Subcutaneous abdominal adipose tissue (tissue), 5 donors: ENCODE measurements around the gene ARL10.
A peak's percentile ranks its signal among the peaks of the same experiment; 100 is the strongest.

Experiments used
- H3K27ac ChIP-seq: one replicate; pipeline ENCODE4 v1.7.0; 2013; ENCODE audit warnings: low read depth, mild to moderate bottlenecking, inconsistent platforms, low read length, moderate library complexity
- H3K27me3 ChIP-seq, 5 donors: one replicate each; pipeline ENCODE4 v1.7.0; 2013; ENCODE audit warnings: low read length in 5 of 5, inconsistent platforms in 1 of 5; ENCODE audit not compliant: control insufficient read depth in 5 of 5, insufficient read depth in 4 of 5
- H3K36me3 ChIP-seq, 5 donors: one replicate each; pipeline ENCODE4 v1.7.0; 2013; ENCODE audit warnings: low read length in 5 of 5; ENCODE audit not compliant: control insufficient read depth in 5 of 5, insufficient read depth in 5 of 5
- H3K4me1 ChIP-seq, 5 donors: one replicate each; pipeline ENCODE4 v1.7.0; 2013; ENCODE audit warnings: low read length in 5 of 5, mild to moderate bottlenecking in 3 of 5, moderate library complexity in 1 of 5; ENCODE audit not compliant: control insufficient read depth in 5 of 5, insufficient read depth in 5 of 5
- H3K4me3 ChIP-seq, 5 donors: one replicate each; pipeline ENCODE4 v1.7.0; 2013; ENCODE audit warnings: low read length in 5 of 5, low read depth in 1 of 5
- H3K9ac ChIP-seq, 5 donors: one replicate each; pipeline ENCODE4 v1.7.0; 2013; ENCODE audit warnings: low read length in 5 of 5, mild to moderate bottlenecking in 4 of 5, moderate library complexity in 3 of 5
- H3K9me3 ChIP-seq, 5 donors: one replicate each; pipeline ENCODE4 v1.7.0; 2013; ENCODE audit warnings: low read length in 5 of 5; ENCODE audit not compliant: control insufficient read depth in 5 of 5
- donor health status: healthy.
- donor health status: healthy.
- donor health status: healthy.
- donor health status: healthy.
- donor health status: healthy.

The ARL10 gene

GRCh38 chr5:176410486-176411180 lies 45.3 kb downstream of the ARL10 start:
- Histone ChIP-seq H3K9me3 (no peaks in the 10 kb centered on the region), H3K27me3 (no peaks in the 10 kb centered on the region), H3K36me3 (peaks cover 0 to 27% (median 23%) of the 10 kb centered on the region in 5 donors), H3K27ac (no peak overlapping the region), H3K4me1 (peaks cover 5 to 52% (median 47%) of the 10 kb centered on the region in 5 donors), H3K9ac (no peak overlapping the region), H3K4me3 (no peak overlapping the region)

GRCh38 chr5:176412517-176413254 lies 47.4 kb downstream of the ARL10 start:
- H3K36me3 ChIP-seq: peaks cover 0 to 8% (median 8%) of the 10 kb centered on the region in 5 donors
- H3K9me3 ChIP-seq: no peaks in the 10 kb centered on the region
- H3K4me3 ChIP-seq: no peak overlapping the region
- peak overlapping the region in 2 of 5 donors; percentile 34 to 44 for H3K9ac ChIP-seq
- H3K27me3 ChIP-seq: no peaks in the 10 kb centered on the region
- no peak overlapping the region for H3K27ac ChIP-seq
- peaks cover 8 to 53% (median 46%) of the 10 kb centered on the region in 5 donors for H3K4me1 ChIP-seq

GRCh38 chr5:176413255-176413565 lies 47.9 kb downstream of the ARL10 start:
- Histone ChIP-seq H3K9me3 (no peaks in the 10 kb centered on the region), H3K27ac (no peak overlapping the region), H3K4me3 (no peak overlapping the region), H3K27me3 (no peaks in the 10 kb centered on the region), H3K9ac (peak overlapping the region in 2 of 5 donors; percentile 34 to 44), H3K36me3 (peaks cover 0 to 8% (median 6%) of the 10 kb centered on the region in 5 donors), H3K4me1 (peaks cover 8 to 49% (median 42%) of the 10 kb centered on the region in 5 donors)

- no peak overlapping the region for H3K27ac ChIP-seq
- H3K4me1 ChIP-seq: peaks cover 8 to 49% (median 42%) of the 10 kb centered on the region in 5 donors
These were observed 48.5 kb downstream of the ARL10 start for GRCh38 chr5:176413709-176414191.

GRCh38 chr5:176414704-176415103 lies 49.4 kb downstream of the ARL10 start:
- Histone ChIP-seq H3K9me3 (no peaks in the 10 kb centered on the region), H3K4me3 (peak overlapping the region in 2 of 5 donors; percentile 83 to 88), H3K36me3 (peaks cover 0 to 6% (median 4%) of the 10 kb centered on the region in 5 donors), H3K4me1 (peaks cover 8 to 49% (median 42%) of the 10 kb centered on the region in 5 donors), H3K27me3 (no peaks in the 10 kb centered on the region), H3K9ac (peak overlapping the region in 4 of 5 donors; percentile 26 to 97 (median 74)), H3K27ac (no peak overlapping the region)

More at GRCh38 chr5:176413709-176414191, 48.5 kb downstream of the ARL10 start:
- no peaks in the 10 kb centered on the region for H3K27me3 ChIP-seq
- peak overlapping the region in 1 of 5 donors; percentile 9 for H3K4me3 ChIP-seq
- H3K9me3 ChIP-seq: no peaks in the 10 kb centered on the region
- peaks cover 0 to 8% (median 5%) of the 10 kb centered on the region in 5 donors for H3K36me3 ChIP-seq
- peak overlapping the region in 3 of 5 donors; percentile 7 to 48 (median 44) for H3K9ac ChIP-seq

GRCh38 chr5:176415240-176415951 lies 50.1 kb downstream of the ARL10 start:
- H3K27ac ChIP-seq: peak overlapping the region; percentile 75
- H3K4me1 ChIP-seq: peaks cover 8 to 49% (median 42%) of the 10 kb centered on the region in 5 donors
- H3K9me3 ChIP-seq: no peaks in the 10 kb centered on the region
- H3K27me3 ChIP-seq: no peaks in the 10 kb centered on the region
- H3K36me3 ChIP-seq: no peaks in the 10 kb centered on the region
- peak overlapping the region; percentile 84 to 97 (median 91) for H3K9ac ChIP-seq
- H3K4me3 ChIP-seq: peak overlapping the region; percentile 76 to 89 (median 85)

- Histone ChIP-seq H3K4me1 (peaks cover 8 to 48% (median 42%) of the 10 kb centered on the region in 5 donors), H3K27me3 (peaks cover 0 to 2% (median 0%) of the 10 kb centered on the region in 5 donors), H3K36me3 (no peaks in the 10 kb centered on the region), H3K9me3 (no peaks in the 10 kb centered on the region), H3K4me3 (peak within 1 kb of the TSS; percentile 76 to 89 (median 85)), H3K27ac (peak within 1 kb of the TSS; percentile 75), H3K9ac (peak within 1 kb of the TSS; percentile 84 to 97 (median 91))
These were observed 51.0 kb downstream of the ARL10 start, which contains the start of gene CLTB for GRCh38 chr5:176415952-176416924. Gene CLTB (minus strand): TSS chr5:176416539. CDS start chr5:176416363, 176 bp downstream.

- Histone ChIP-seq H3K36me3 (no peaks in the 10 kb centered on the region), H3K27me3 (peaks cover 0 to 2% (median 0%) of the 10 kb centered on the region in 5 donors), H3K27ac (no peak overlapping the region), H3K9ac (peak overlapping the region; percentile 16 to 67 (median 57)), H3K9me3 (no peaks in the 10 kb centered on the region), H3K4me3 (peak overlapping the region in 4 of 5 donors; percentile 52 to 85 (median 66)), H3K4me1 (peaks cover 8 to 47% (median 42%) of the 10 kb centered on the region in 5 donors)
These were observed 51.7 kb downstream of the ARL10 start for GRCh38 chr5:176416965-176417364.

GRCh38 chr5:176418251-176418650 lies 53.0 kb downstream of the ARL10 start:
- Histone ChIP-seq H3K9ac (no peak overlapping the region), H3K36me3 (no peaks in the 10 kb centered on the region), H3K4me3 (no peak overlapping the region), H3K27ac (no peak overlapping the region), H3K9me3 (no peaks in the 10 kb centered on the region), H3K4me1 (peaks cover 8 to 34% (median 32%) of the 10 kb centered on the region in 5 donors), H3K27me3 (peaks cover 0 to 2% (median 0%) of the 10 kb centered on the region in 5 donors)
